IMR-90 (cell line): ENCODE results near the gene VWA8.

Source experiments
- CEBPB ChIP-seq: IDR thresholded peaks from 2 replicates; pipeline ENCODE4 v1.6.1; 2012; ENCODE audit warnings: low read depth, low read length, improper control_type of control experiment
- CHD1 ChIP-seq: IDR thresholded peaks from 2 replicates; pipeline ENCODE4 v1.6.1; 2012; ENCODE audit warnings: low read depth, low read length, improper control_type of control experiment
- FOS ChIP-seq: fragments of 150-350 bp; IDR thresholded peaks from 2 replicates; pipeline ENCODE4 v1.6.1; 2016; ENCODE audit warnings: low read depth, low read length
- MAFK ChIP-seq: IDR thresholded peaks from 2 replicates; pipeline ENCODE4 v1.6.1; 2012; ENCODE audit warnings: low read depth, low read length, improper control_type of control experiment
- MAZ ChIP-seq: IDR thresholded peaks from 2 replicates; pipeline ENCODE4 v1.6.1; 2012; ENCODE audit warnings: low read depth, mild to moderate bottlenecking, low read length, improper control_type of control experiment, moderate library complexity, borderline replicate concordance
- MXI1 ChIP-seq: IDR thresholded peaks from 2 replicates; pipeline ENCODE4 v1.6.1; 2012; ENCODE audit warnings: low read depth, mild to moderate bottlenecking, low read length, moderate library complexity, borderline replicate concordance
- NFE2L2 ChIP-seq: fragments of 150-350 bp; IDR thresholded peaks from 2 replicates; pipeline ENCODE4 v1.6.1; 2016; ENCODE audit warnings: low read depth, mild to moderate bottlenecking, low read length
- POLR2A ChIP-seq: IDR thresholded peaks from 2 replicates; pipeline ENCODE4 v1.6.1; 2012; ENCODE audit warnings: mild to moderate bottlenecking, low read depth, low read length
- RAD21 ChIP-seq: IDR thresholded peaks from 2 replicates; pipeline ENCODE4 v1.6.1; 2012; ENCODE audit warnings: low read length, improper control_type of control experiment
- RCOR1 ChIP-seq: IDR thresholded peaks from 2 replicates; pipeline ENCODE4 v1.6.1; 2012; ENCODE audit warnings: mild to moderate bottlenecking, low read length, improper control_type of control experiment; ENCODE audit not compliant: insufficient replicate concordance
- RFX5 ChIP-seq: IDR thresholded peaks from 2 replicates; pipeline ENCODE4 v1.8.0; 2012; ENCODE audit warnings: low read depth, mild to moderate bottlenecking, low read length, moderate library complexity
- SMC3 ChIP-seq: fragments of 150-350 bp; IDR thresholded peaks from 2 replicates; pipeline ENCODE4 v1.6.1; 2016; ENCODE audit warnings: low read depth, mild to moderate bottlenecking, antibody characterized with exemption, low read length, moderate library complexity
- TF ChIP-seq, protein P1 (sequence below): conservative IDR thresholded peaks from 2 replicates; pipeline ENCODE4 v1.5.1; 2012; ENCODE audit warnings: mild to moderate bottlenecking, low read depth, low read length, improper control_type of control experiment
- TF ChIP-seq, protein P2 (sequence below): fragments of 150-350 bp; IDR thresholded peaks from 2 replicates; pipeline ENCODE4 v1.6.1; 2017; ENCODE audit warnings: mild to moderate bottlenecking, antibody characterized with exemption, low read length, low read depth

DNA sequence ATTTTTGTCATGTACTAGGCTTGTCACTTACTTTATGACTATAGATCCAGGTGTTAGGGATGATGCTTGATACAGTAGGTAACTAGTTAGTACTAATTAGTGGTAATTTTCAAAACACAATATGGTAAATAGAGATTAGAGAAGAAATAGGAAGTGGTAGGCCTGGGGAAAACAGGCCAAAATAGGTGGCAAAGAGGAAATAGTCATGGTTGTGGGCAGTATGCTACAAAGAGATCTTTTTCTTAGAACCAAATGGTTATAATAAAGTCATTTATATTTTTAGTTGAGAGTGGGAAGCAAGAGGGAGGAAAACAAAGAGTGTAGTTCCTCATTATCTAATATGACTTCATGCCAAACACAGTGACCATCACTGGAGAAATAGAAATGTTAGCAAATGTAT lies 9.1 kb upstream of the VWA8 start:
- TF ChIP-seq, protein P1, sequence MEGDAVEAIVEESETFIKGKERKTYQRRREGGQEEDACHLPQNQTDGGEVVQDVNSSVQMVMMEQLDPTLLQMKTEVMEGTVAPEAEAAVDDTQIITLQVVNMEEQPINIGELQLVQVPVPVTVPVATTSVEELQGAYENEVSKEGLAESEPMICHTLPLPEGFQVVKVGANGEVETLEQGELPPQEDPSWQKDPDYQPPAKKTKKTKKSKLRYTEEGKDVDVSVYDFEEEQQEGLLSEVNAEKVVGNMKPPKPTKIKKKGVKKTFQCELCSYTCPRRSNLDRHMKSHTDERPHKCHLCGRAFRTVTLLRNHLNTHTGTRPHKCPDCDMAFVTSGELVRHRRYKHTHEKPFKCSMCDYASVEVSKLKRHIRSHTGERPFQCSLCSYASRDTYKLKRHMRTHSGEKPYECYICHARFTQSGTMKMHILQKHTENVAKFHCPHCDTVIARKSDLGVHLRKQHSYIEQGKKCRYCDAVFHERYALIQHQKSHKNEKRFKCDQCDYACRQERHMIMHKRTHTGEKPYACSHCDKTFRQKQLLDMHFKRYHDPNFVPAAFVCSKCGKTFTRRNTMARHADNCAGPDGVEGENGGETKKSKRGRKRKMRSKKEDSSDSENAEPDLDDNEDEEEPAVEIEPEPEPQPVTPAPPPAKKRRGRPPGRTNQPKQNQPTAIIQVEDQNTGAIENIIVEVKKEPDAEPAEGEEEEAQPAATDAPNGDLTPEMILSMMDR = no peak
- TF ChIP-seq POLR2A (no peak), FOS (no peak), MAZ (no peak), NFE2L2 (no peak), RAD21 (no peak), SMC3 (no peak), CHD1 (no peak), RCOR1 (no peak), MXI1 (no peak), RFX5 (no peak), MAFK (no peak), CEBPB (no peak)
- TF ChIP-seq, protein P2, sequence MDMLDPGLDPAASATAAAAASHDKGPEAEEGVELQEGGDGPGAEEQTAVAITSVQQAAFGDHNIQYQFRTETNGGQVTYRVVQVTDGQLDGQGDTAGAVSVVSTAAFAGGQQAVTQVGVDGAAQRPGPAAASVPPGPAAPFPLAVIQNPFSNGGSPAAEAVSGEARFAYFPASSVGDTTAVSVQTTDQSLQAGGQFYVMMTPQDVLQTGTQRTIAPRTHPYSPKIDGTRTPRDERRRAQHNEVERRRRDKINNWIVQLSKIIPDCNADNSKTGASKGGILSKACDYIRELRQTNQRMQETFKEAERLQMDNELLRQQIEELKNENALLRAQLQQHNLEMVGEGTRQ = no peak
